Heart left ventricle (tissue), 16 donors: Measurements from ENCODE around the gene TYW5. TPM values are rescaled to one million over a fixed set of nuclear protein-coding genes. Genes with fewer than 3 reads are reported as not detected.

Experiments used
- ATAC-seq, 4 donors: fragments of 200-7000 bp; cut with Tn5 transposase; one replicate each; pipeline ENCODE4 v1.9.1; 2020 to 2022; ENCODE audit warnings: moderate library complexity in 4 of 4, mild to moderate bottlenecking in 3 of 4, moderate number of reproducible peaks in 1 of 4
- DNase-seq, 5 donors: peaks; one replicate each; pipeline ENCODE4 v3.0.0-alpha.2; 2020
- H3K27ac ChIP-seq, 12 donors: fragments of 200-600 bp; sonication (generic) in 4 of 12; one replicate each; pipeline versions ENCODE4 v1.5.0 to v1.8.0; 2016 to 2022; ENCODE audit warnings: mild to moderate bottlenecking in 2 of 12
- H3K27me3 ChIP-seq, 9 donors: fragments of 200-600 bp; sonication (generic) in 2 of 9; one replicate each; pipeline versions ENCODE4 v1.5.1 to v1.8.0; 2016 to 2022; ENCODE audit warnings: mild to moderate bottlenecking in 3 of 9
- H3K36me3 ChIP-seq, 9 donors: fragments of 200-600 bp; sonication (generic) in 2 of 9; one replicate each; pipeline versions ENCODE4 v1.5.0 to v1.8.0; 2018 to 2022; ENCODE audit warnings: mild to moderate bottlenecking in 2 of 9
- H3K4me1 ChIP-seq, 12 donors: fragments of 200-600 bp; sonication (generic) in 4 of 12; one replicate each; pipeline versions ENCODE4 v1.5.0 to v1.8.0; 2016 to 2022; ENCODE audit warnings: mild to moderate bottlenecking in 3 of 12
- H3K4me3 ChIP-seq, 12 donors: fragments of 200-600 bp; sonication (generic) in 4 of 12; one replicate each; pipeline versions ENCODE4 v1.5.0 to v1.8.0; 2017 to 2022; ENCODE audit warnings: mild to moderate bottlenecking in 9 of 12, moderate library complexity in 4 of 12
- H3K9me3 ChIP-seq, 12 donors: fragments of 200-600 bp; sonication (generic) in 4 of 12; one replicate each; pipeline versions ENCODE4 v1.5.0 to v1.8.0; 2016 to 2022; ENCODE audit warnings: mild to moderate bottlenecking in 1 of 12
- CTCF ChIP-seq, 12 donors: fragments of 200-600 bp; sonication (generic) in 4 of 12; IDR thresholded peaks; one replicate each; pipeline versions ENCODE4 v1.5.0 to v1.8.0; 2018 to 2022; ENCODE audit warnings: antibody characterized with exemption in 12 of 12, mild to moderate bottlenecking in 5 of 12
- POLR2A ChIP-seq, 2 donors: fragments of 450-650 bp; IDR thresholded peaks; one replicate each; pipeline ENCODE4 v1.6.1; 2017; ENCODE audit warnings: antibody characterized with exemption in 2 of 2, mild to moderate bottlenecking in 2 of 2, moderate library complexity in 2 of 2
- WGBS, 4 donors: extraction: QIAGEN DNeasy Blood & Tissue Kit in 2 of 4; methylation state at CpG; one replicate each; pipeline versions ENCODE4 v1.1.5 to v1.1.7; 2013 to 2018; 5-methylcytosine and 5-hydroxymethylcytosine counted together
- intact Hi-C, 10 donors: fragments of 100-400 bp; cut with DNase I; formaldehyde crosslinking; loops; one replicate each; pipeline versions ENCODE4 v1.11.1 to v1.14.2; 2022
- polyA plus RNA-seq, 2 donors: library from polyadenylated mRNA; stranded (reverse); fragments of 200-250 nt; gene quantifications; one replicate each; pipeline ENCODE4 v1.2.3, GENCODE V29; 2013
- total RNA-seq, 9 donors: library from RNA; depleted of rRNA in 2 of 9; stranded (reverse); fragments of >200 nt in 2 of 9; fragmentation: NEBNext Ultra II Directional in 3 of 9; extraction: Animal tissue kit (Norgen Biotek cat#: 25700) in 3 of 9; gene quantifications; one replicate each; pipeline versions ENCODE4 v1.1.0 to v1.2.4, GENCODE V29; 2016 to 2023
- donor health status: ischemic (EF 13 %, LVEDD 7.1; RV severe dilation, severe dysfunction).
- donor health status: healthy with polysubstance abuse.
- donor health status: DM: no; HTN: yes; CAD: no.
- donor health status: DM: no; HTN: no; CAD: no.
- donor health status: ischemic (EF 25% LVEDD 6.9; RV normal size, moderate dysfunction).
- donor health status: ischemic (EF 25% LVEDD 5.7; RV mildly dilated, moderate dysfunction).
- donor health status: healthy.
- donor health status: DM: yes; HTN: yes; CAD: no.
- donor health status: ischemic (EF 35%, LVEDD 5.7; RV mildly dilated, moderate dysfunction).
- donor health status: nonischemic (EF 11% LVEDD 7.7; RV severe dilation, severe dysfunction).
- donor health status: DM: yes; HTN: yes; CAD: no.
- donor health status: PGD.
- donor health status: ischemic (EF 29% LVEDD 5.4; RV normal size, mild dysfunction).
- donor health status: nonischemic (EF 23%, LVEDD 6.1; RV moderate dilation, normal function).

The TYW5 gene
- total and polyA plus RNA-seq, 11 donors: 1.4 to 4.4 (median 3.0) TPM

GRCh38 chr2:199928226-199928625 lies 27.1 kb downstream of the TYW5 start:
- TF ChIP-seq CTCF (IDR thresholded peaks at IDR 0.05) (no peak), POLR2A (IDR thresholded peaks at IDR 0.05) (no peak)
- ATAC-seq: no peak
- DNase-seq: no peak
- Histone ChIP-seq H3K27ac (no peak overlapping the region), H3K36me3 (peaks cover 0 to 62% (median 50%) of the 10 kb centered on the region in 9 donors), H3K9me3 (no peaks in the 10 kb centered on the region), H3K4me1 (no peaks in the 10 kb centered on the region), H3K4me3 (no peak overlapping the region), H3K27me3 (no peaks in the 10 kb centered on the region)
- intact Hi-C loops: no loop called here
- 38 to 65% (median 40%) methylated on average over 2 of the region's 2 CpGs for whole genome bisulfite sequencing, 4 donors

- H3K27ac ChIP-seq: no peak overlapping the region
- H3K36me3 ChIP-seq: peaks cover 0 to 51% (median 36%) of the 10 kb centered on the region in 9 donors
- no peak overlapping the region for H3K4me3 ChIP-seq
- ATAC-seq (no peak), DNase-seq (no peak)
- H3K4me1 ChIP-seq: peaks cover 0 to 7% (median 0%) of the 10 kb centered on the region in 12 donors
- no peaks in the 10 kb centered on the region for H3K27me3 ChIP-seq
- intact Hi-C loops: no loop called here
- TF ChIP-seq CTCF (IDR thresholded peaks at IDR 0.05): no peak
- TF ChIP-seq POLR2A (IDR thresholded peaks at IDR 0.05): no peak
- H3K9me3 ChIP-seq: no peaks in the 10 kb centered on the region
- WGBS, 4 donors: 69 to 78% (median 74%) methylated on average over 1 of the region's 1 CpG
Observed at GRCh38 chr2:199926806-199927205, 28.5 kb downstream of the TYW5 start.

GRCh38 chr2:199923924-199924323 lies 31.4 kb downstream of the TYW5 start:
- Histone ChIP-seq H3K27me3 (no peaks in the 10 kb centered on the region), H3K9me3 (no peaks in the 10 kb centered on the region), H3K36me3 (peaks cover 0 to 33% (median 24%) of the 10 kb centered on the region in 9 donors), H3K4me1 (peaks cover 0 to 7% (median 0%) of the 10 kb centered on the region in 12 donors), H3K4me3 (no peak overlapping the region), H3K27ac (no peak overlapping the region)
- TF ChIP-seq CTCF (IDR thresholded peaks at IDR 0.05) (no peak), POLR2A (IDR thresholded peaks at IDR 0.05) (no peak)
- ATAC-seq (no peak), DNase-seq (no peak)
- intact Hi-C loops: no loop called here
- 63 to 81% (median 71%) methylated on average over 2 of the region's 2 CpGs for WGBS, 4 donors

- TF ChIP-seq CTCF (IDR thresholded peaks at IDR 0.05) (no peak), POLR2A (IDR thresholded peaks at IDR 0.05) (no peak)
- intact Hi-C loops: no loop called here
- ATAC-seq (peak in 1 of 4 donors; percentile 63), DNase-seq (no peak)
- WGBS, 4 donors: 43 to 63% (median 55%) methylated on average over 5 of the region's 5 CpGs
- Histone ChIP-seq H3K36me3 (peaks cover 0 to 35% (median 26%) of the 10 kb centered on the region in 9 donors), H3K4me3 (no peak overlapping the region), H3K4me1 (peaks cover 0 to 7% (median 0%) of the 10 kb centered on the region in 12 donors), H3K27ac (no peak overlapping the region), H3K9me3 (no peaks in the 10 kb centered on the region), H3K27me3 (no peaks in the 10 kb centered on the region)
Observed at GRCh38 chr2:199922856-199923255, 32.4 kb downstream of the TYW5 start.
